Aorta (tissue), 5 donors: Measurements from ENCODE around the gene C9. TPM values are rescaled to one million over a fixed set of nuclear protein-coding genes. Genes with fewer than 3 reads are reported as not detected.
"Not testable (repeated sequence)": the region's sequence is repeated elsewhere in the genome, so short reads cannot be mapped to it uniquely, and the experiment has no call there.

Experiments used
- ATAC-seq: fragments of 200-7000 bp; cut with Tn5 transposase; one replicate; pipeline ENCODE4 v1.9.1; 2022; ENCODE audit warnings: moderate library complexity; ENCODE audit not compliant: low FRiP score
- DNase-seq, 2 donors: peaks; one replicate each; pipeline ENCODE4 v3.0.0-alpha.2; 2020
- H3K27ac ChIP-seq, 2 donors: one replicate each; pipeline ENCODE4 v1.5.1; 2013; ENCODE audit warnings: low read length in 2 of 2, mild to moderate bottlenecking in 2 of 2, moderate library complexity in 2 of 2, control low read depth in 1 of 2, inconsistent platforms in 1 of 2, low read depth in 1 of 2
- H3K27me3 ChIP-seq, 2 donors: one replicate each; pipeline ENCODE4 v1.6.1; 2013; ENCODE audit warnings: control low read depth in 1 of 2, low read length in 1 of 2, mild to moderate bottlenecking in 1 of 2, moderate library complexity in 1 of 2; ENCODE audit not compliant: insufficient read depth in 2 of 2, control insufficient read depth in 1 of 2
- H3K36me3 ChIP-seq, 2 donors: one replicate each; pipeline ENCODE4 v1.6.1; 2013; ENCODE audit warnings: control low read depth in 1 of 2, low read length in 1 of 2, mild to moderate bottlenecking in 1 of 2; ENCODE audit not compliant: insufficient read depth in 2 of 2, control insufficient read depth in 1 of 2
- H3K4me1 ChIP-seq, 2 donors: one replicate each; pipeline ENCODE4 v1.6.1; 2013; ENCODE audit warnings: low read length in 2 of 2, control low read depth in 1 of 2, mild to moderate bottlenecking in 1 of 2, moderate library complexity in 1 of 2; ENCODE audit not compliant: insufficient read depth in 2 of 2, control insufficient read depth in 1 of 2
- H3K4me3 ChIP-seq, 2 donors: one replicate each; pipeline ENCODE4 v1.5.1; 2013; ENCODE audit warnings: low read length in 2 of 2, control low read depth in 1 of 2, mild to moderate bottlenecking in 1 of 2
- H3K9me3 ChIP-seq: one replicate; pipeline ENCODE4 v1.6.1; 2013; ENCODE audit warnings: mild to moderate bottlenecking, low read length; ENCODE audit not compliant: control insufficient read depth
- WGBS, 2 donors: extraction: QIAGEN DNeasy Blood & Tissue Kit; methylation state at CpG; one replicate each; pipeline ENCODE4 v1.1.7; 2013; 5-methylcytosine and 5-hydroxymethylcytosine counted together
- intact Hi-C, 2 donors: fragments of 100-400 bp; cut with DNase I; formaldehyde crosslinking; loops; one replicate each; pipeline versions ENCODE4 v1.14.2 to v1.15.0; 2022
- polyA plus RNA-seq, 2 donors: library from polyadenylated mRNA; stranded (reverse); fragments of 200-250 nt; gene quantifications; one replicate each; pipeline ENCODE4 v1.2.3, GENCODE V29; 2013
- total RNA-seq, 2 donors: library from RNA; stranded (reverse); fragmentation: NEBNext Ultra II Directional; extraction: Animal tissue kit (Norgen Biotek cat#: 25700); gene quantifications; one replicate each; pipeline ENCODE4 v1.2.1, GENCODE V29; 2021
- donor health status: healthy with polysubstance abuse.
- donor health status: Bipolar disorder and iron deficiency.
- donor health status: DM: no; HTN: no; CAD: no.
- donor health status: DM: no; HTN: no; CAD: no.
- donor health status: DM: yes; HTN: yes; CAD: no.

The C9 gene
- total and polyA plus RNA-seq, 4 donors = 0.13 to 0.30 (median 0.25) TPM; not detected in 1

DNA sequence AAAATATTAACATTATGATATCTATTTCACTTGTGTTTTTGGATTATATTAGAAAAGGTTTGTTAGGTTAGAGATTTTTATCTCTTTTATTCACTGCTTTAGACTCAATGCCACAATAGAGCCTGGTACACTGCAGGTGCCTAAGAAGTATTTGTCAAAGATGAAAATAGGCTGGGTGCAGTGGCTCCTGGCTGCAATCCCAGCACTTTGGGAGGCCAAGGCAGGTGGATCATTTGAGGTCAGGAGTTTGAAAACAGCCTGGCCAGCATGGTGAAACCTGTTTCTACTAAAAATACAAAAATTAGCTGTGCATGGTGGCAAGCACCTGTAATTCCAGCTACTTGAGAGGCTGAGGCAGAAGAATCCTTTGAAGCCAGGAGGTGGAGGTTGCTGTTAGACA, 64.3 kb downstream of the C9 start:
- no peak for DNase-seq
- no peaks in the 10 kb centered on the region for H3K36me3 ChIP-seq
- H3K4me1 ChIP-seq = no peaks in the 10 kb centered on the region
- intact Hi-C loops = no loop called here
- H3K27me3 ChIP-seq = no peaks in the 10 kb centered on the region
- H3K27ac ChIP-seq = no peak overlapping the region
- ATAC-seq = no peak
- H3K4me3 ChIP-seq = no peak overlapping the region
- H3K9me3 ChIP-seq = no peaks in the 10 kb centered on the region

DNA sequence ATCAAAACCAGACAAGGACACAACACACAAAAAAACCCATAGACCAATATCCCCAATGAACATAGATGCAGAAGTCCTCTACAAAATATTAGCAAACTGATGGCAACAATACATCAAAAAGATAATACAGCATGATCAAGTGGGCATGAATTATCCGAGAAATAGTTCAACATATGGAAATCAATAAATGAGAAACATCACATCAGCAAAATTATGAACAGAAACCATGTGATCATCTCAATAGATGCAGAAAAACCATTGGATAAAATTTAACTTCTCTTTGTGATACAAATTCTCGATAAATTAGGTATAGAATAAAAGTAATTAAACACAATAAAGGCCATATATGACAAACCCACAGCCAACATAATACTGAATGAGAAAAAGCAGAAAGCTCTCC, 69.6 kb downstream of the C9 start:
- Histone ChIP-seq H3K4me3 (no peak overlapping the region), H3K27ac (no peak overlapping the region), H3K27me3 (no peaks in the 10 kb centered on the region), H3K9me3 (no peaks in the 10 kb centered on the region), H3K4me1 (no peaks in the 10 kb centered on the region), H3K36me3 (no peaks in the 10 kb centered on the region)
- ATAC-seq (no peak), DNase-seq (no peak)
- intact Hi-C loops = no loop called here
- WGBS, 2 donors = 78 to 84% methylated on average over 2 of the region's 2 CpGs

DNA sequence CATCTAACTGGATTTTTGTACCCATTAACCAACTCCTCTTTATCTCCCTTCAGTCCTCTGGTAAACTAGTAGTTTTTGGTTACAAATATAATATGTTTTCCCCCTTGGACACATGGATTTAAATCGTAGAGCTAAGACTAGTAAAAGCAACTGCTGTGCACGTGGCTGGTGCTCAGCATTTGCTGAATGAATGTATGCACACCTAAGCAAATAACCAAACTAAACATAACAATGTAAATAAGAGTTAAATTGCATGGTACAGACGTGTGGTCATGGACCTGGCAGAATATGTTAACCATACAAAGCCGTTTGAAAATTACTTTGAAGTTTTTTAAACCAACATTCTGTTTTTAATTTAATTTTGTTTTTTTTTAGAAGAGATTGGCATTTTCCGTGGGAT, 79.7 kb downstream of the C9 start:
- Histone ChIP-seq H3K4me3 (no peak overlapping the region), H3K27ac (no peak overlapping the region), H3K27me3 (no peaks in the 10 kb centered on the region), H3K4me1 (no peaks in the 10 kb centered on the region), H3K9me3 (no peaks in the 10 kb centered on the region), H3K36me3 (no peaks in the 10 kb centered on the region)
- DNase-seq (no peak), ATAC-seq (no peak)
- intact Hi-C loops = no loop called here
- 31 to 32% methylated on average over 5 of the region's 5 CpGs for WGBS, 2 donors

DNA sequence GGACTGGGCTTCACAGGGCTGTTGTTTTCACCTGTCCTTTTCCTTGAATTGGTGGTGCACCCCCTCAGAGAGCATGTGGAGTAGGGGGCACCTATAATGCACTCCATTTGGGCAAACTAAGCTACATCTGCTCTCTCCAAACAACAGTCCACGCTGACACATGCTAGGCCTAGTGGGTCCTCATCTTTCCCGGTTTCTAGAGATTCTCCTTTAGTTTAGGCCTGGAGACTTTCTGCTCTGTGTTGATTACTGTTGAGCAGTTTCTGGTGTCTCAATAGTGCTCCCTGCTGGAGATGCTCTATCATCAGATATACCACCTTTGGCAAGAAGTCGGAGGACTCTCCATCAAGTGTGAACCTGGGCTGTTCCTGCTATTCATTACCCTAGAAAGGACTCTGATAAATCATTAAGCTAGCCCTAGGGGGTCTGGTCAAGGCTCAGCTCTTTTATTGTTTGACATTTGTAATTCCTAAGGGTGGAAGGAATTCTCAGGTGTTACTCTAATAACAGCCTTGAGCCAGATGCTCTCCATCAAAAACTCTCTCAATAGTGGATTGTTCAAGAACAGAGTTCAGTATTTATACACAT, 81.0 kb downstream of the C9 start:
- Histone ChIP-seq H3K4me1 (no peaks in the 10 kb centered on the region), H3K36me3 (no peaks in the 10 kb centered on the region), H3K27me3 (no peaks in the 10 kb centered on the region), H3K27ac (no peak overlapping the region), H3K9me3 (no peaks in the 10 kb centered on the region), H3K4me3 (no peak overlapping the region)
- no peak for DNase-seq
- intact Hi-C loops = no loop called here
- 21 to 32% methylated on average over 3 of the region's 3 CpGs for WGBS, 2 donors
- ATAC-seq = peak; percentile 87

DNA sequence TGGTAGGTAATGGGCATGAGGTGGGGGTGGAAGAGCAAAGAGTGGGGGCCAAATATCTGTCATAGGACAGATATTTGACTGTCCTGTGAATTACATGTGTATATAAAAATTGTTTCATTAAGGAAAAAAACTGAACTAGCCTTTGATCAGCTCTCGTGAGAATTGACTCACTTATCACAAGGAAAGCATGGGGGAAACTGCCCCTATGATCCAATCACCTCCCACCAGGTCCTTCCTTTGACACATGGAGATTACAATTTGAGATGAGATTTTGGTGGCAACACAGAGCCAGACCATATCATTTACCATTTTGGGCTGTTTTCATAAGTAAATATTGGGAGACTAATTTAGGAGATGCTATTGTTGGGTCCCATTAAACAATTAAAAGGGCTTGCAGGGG, 81.7 kb downstream of the C9 start:
- H3K36me3 ChIP-seq = no peaks in the 10 kb centered on the region

DNA sequence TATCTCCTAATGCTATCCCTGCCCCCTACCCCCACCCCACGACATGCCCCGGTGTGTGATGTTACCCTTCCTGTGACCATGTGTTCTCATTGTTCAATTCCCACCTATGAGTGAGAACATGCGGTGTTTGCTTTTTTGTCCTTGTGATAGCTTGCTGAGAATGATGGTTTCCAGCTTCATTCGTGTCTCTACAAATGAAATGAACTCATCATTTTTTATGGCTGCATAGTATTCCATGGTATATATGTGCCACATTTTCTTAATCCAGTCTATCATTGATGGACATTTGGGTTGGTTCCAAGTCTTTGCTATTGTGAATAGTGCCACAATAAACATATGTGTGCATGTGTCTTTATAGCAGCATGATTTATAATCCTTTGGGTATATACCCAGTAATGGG, 88.4 kb downstream of the C9 start:
- H3K36me3 ChIP-seq, H3K4me1 ChIP-seq, DNase-seq, ATAC-seq, H3K27ac ChIP-seq, H3K9me3 ChIP-seq, H3K27me3 ChIP-seq, intact Hi-C loops, H3K4me3 ChIP-seq: not testable (repeated sequence)
- 86 to 89% methylated on average over 4 of the region's 4 CpGs for WGBS, 2 donors

More for the DNA sequence above, 81.7 kb downstream of the C9 start:
- WGBS, 2 donors = 84 to 93% methylated on average over 1 of the region's 1 CpG
- intact Hi-C loops = no loop called here
- DNase-seq (no peak), ATAC-seq (no peak)
- no peaks in the 10 kb centered on the region for H3K27me3 ChIP-seq
- no peak overlapping the region for H3K4me3 ChIP-seq
- H3K27ac ChIP-seq = no peak overlapping the region
- H3K4me1 ChIP-seq = no peaks in the 10 kb centered on the region
- no peaks in the 10 kb centered on the region for H3K9me3 ChIP-seq

DNA sequence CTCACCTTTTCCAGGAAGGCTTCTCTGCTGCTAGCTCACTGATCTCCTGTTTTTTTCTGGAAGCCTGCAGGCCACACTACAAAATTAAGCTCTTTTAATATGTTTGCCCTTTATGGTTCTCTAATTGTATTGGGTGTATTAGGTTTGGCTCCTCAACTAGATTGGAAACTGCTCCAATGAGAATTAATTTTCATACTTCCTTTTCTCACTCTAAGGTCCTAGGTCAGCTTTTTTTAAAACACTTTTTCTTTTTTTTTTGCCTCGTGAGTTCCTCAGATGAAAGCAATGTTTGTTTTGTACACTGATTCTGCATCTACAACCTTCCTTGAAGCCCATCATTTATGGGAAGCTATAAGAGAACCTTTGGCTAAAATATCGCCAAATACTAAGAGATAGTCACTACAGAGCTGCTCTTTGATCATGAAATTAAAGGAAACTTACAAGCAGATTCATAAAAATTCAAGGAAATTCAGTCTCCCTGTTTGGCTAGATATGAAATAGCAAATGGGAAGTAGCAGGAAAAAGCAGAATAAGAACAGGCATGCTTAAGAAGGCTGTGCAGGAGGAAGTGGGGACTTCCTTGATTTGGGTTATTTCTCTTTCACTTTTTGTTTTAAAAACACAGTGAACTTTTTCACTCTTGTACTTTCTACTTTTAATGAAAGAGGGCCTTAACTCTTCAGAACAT, 89.8 kb downstream of the C9 start:
- Histone ChIP-seq H3K27me3 (no peaks in the 10 kb centered on the region), H3K9me3 (no peaks in the 10 kb centered on the region), H3K4me1 (no peaks in the 10 kb centered on the region), H3K27ac (no peak overlapping the region), H3K4me3 (no peak overlapping the region), H3K36me3 (no peaks in the 10 kb centered on the region)
- ATAC-seq (no peak), DNase-seq (no peak)
- 58 to 60% methylated on average over 2 of the region's 2 CpGs for WGBS, 2 donors
- intact Hi-C loops = no loop called here

DNA sequence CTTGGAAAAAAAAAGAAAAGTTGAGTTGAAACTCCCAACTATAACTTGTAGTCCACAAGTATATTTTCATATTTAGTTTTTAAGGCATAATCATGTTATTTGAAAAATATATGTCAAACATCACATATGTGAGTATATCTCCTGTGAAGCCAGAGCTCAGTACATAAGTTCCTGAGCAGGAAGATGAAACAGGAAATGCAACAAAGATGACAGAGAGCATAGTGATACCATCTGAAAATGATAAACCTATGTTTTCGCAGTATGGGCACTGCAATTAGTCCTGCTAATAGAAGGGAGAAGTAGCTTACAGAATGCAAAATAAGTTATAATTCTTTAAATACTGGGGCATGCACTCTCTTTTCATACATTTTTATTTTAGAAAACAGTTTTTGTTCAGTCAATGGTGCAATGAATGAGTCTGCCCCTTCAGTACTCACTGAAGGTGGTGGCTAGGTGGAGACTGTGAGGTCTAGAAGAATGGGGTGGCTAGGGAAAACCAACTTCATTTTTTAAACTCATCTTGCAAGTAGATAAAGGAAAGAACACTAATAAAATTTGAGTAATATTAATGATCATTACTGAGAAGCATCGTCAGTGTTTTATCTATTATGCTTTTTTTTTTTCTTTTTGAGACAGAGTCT, 90.9 kb downstream of the C9 start:
- 93 to 94% methylated on average over 2 of the region's 2 CpGs for WGBS, 2 donors
- H3K4me3 ChIP-seq = no peak overlapping the region
- H3K4me1 ChIP-seq = no peaks in the 10 kb centered on the region
- DNase-seq (no peak), ATAC-seq (no peak)
- H3K36me3 ChIP-seq = no peaks in the 10 kb centered on the region
- H3K27me3 ChIP-seq = no peaks in the 10 kb centered on the region
- intact Hi-C loops = no loop called here
- H3K9me3 ChIP-seq = no peaks in the 10 kb centered on the region
- H3K27ac ChIP-seq = no peak overlapping the region

DNA sequence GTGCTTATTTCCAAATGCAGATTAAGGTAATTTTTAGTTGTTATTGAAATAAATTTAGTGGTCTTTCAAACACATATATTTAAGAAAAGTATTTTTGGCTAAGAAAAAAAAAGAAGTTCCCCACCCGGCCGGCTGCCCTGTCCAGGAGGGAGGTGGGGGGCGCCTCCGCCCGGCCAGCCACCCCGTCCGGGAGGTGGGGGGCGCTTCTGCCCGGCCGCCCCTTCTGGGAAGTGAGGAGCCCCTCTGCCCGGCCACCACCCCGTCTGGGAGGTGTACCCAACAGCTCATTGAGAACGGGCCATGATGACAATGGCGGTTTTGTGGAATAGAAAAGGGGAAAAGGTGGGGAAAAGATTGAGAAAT, 91.4 kb downstream of the C9 start:
- 79 to 84% methylated on average over 13 to 14 of the region's 14 CpGs for WGBS, 2 donors
- ATAC-seq, H3K4me1 ChIP-seq, H3K36me3 ChIP-seq, H3K9me3 ChIP-seq, DNase-seq, H3K27ac ChIP-seq, H3K4me3 ChIP-seq, intact Hi-C loops, H3K27me3 ChIP-seq: not testable (repeated sequence)
